Erythroblast (primary cell): ENCODE measurements around the gene CFAP43.

ENCODE experiments used
- GATA1 ChIP-seq: IDR thresholded peaks from 2 replicates; pipeline ENCODE4 v1.6.1; 2011; ENCODE audit warnings: low read depth, mild to moderate bottlenecking, control low read depth, low read length, moderate library complexity
- POLR2A ChIP-seq: IDR thresholded peaks from 2 replicates; pipeline ENCODE4 v1.6.1; 2011; ENCODE audit warnings: mild to moderate bottlenecking, low read length

GRCh38 chr10:104247513-104248146 lies 15.5 kb upstream of the CFAP43 start:
- no peak for TF ChIP-seq POLR2A
- no peak for TF ChIP-seq GATA1
